ENCODE results near the gene FBXO40. TPM values are rescaled to one million over a fixed set of nuclear protein-coding genes. Genes with fewer than 3 reads are reported as not detected.

The FBXO40 gene
- total RNA-seq, 6 experiments from 2014 or later, result 0.07 to 0.10 TPM; not detected in 4

- TF ChIP-seq CTCF (IDR thresholded peaks at IDR 0.05) (no peak), POLR2A (IDR thresholded peaks at IDR 0.05) (no peak)
- 100% methylated on average over 2 of the region's 2 CpGs for WGBS (ENCODE audit: insufficient coverage, low coverage, low lambda C conversion rate, missing lambda C conversion rate)
- Histone ChIP-seq H3K4me3 (no peak overlapping the region), H3K27me3 (no peaks in the 10 kb centered on the region), H3K27ac (no peak overlapping the region), H3K36me3 (peaks cover 0 to 76% (median 33%) of the 10 kb centered on the region in 4 donors), H3K4me1 (no peaks in the 10 kb centered on the region), H3K9me3 (no peaks in the 10 kb centered on the region)
- no peak for ATAC-seq
- intact Hi-C loops (cut with DNase I), result no loop called here
- DNase-seq, result no peak
Measured at GRCh38 chr3:121677141-121677540, 84.0 kb downstream of the FBXO40 start.

Small RNA genes lying within 50 kb of the gene (small RNA-seq; reads per million reads assigned to genes)
- 0 reads per million in 2 experiments for gene RNU4-62P

Other genes starting within 250 kb of the FBXO40 start
- 1 to 10 TPM in 1 of 6 experiments, under 1 TPM in 5; 0.02 to 1.2 (median 0.23) TPM for gene POLQ, start 47.4 kb upstream of the FBXO40 start, total RNA-seq
- not detected for gene ARGFX, start 25.4 kb upstream of the FBXO40 start, total RNA-seq
- gene HCLS1, start 67.5 kb downstream of the FBXO40 start, total RNA-seq, result 10 to 100 TPM; 13.7 to 20.4 (median 16.9) TPM
- 10 to 100 TPM; 26.8 to 31.7 (median 29.5) TPM for gene GOLGB1, start 156.4 kb downstream of the FBXO40 start, total RNA-seq
- gene IQCB1, start 241.7 kb downstream of the FBXO40 start, total RNA-seq, result 1 to 10 TPM; 3.6 to 8.8 (median 5.4) TPM
- 1 to 10 TPM; 1.4 to 3.0 (median 2.0) TPM for gene EAF2, start 241.8 kb downstream of the FBXO40 start, total RNA-seq

Data from right lobe of liver (tissue), 6 donors.